MM.1S (cell line): ENCODE results near the gene PSAPL1.

Experiments
- EZH2 ChIP-seq: fragments of 300-600 bp; sonication (generic); optimal IDR thresholded peaks from 2 replicates; pipeline ENCODE3; 2017; ENCODE audit warnings: low read depth, mild to moderate bottlenecking, antibody characterized with exemption, low read length, mixed read lengths
- TF ChIP-seq, protein P1 (sequence below): fragments of 300-600 bp; sonication (generic); IDR thresholded peaks from 2 replicates; pipeline ENCODE4 v1.5.1; 2016; ENCODE audit warnings: antibody characterized with exemption, low read length, mixed read lengths

DNA sequence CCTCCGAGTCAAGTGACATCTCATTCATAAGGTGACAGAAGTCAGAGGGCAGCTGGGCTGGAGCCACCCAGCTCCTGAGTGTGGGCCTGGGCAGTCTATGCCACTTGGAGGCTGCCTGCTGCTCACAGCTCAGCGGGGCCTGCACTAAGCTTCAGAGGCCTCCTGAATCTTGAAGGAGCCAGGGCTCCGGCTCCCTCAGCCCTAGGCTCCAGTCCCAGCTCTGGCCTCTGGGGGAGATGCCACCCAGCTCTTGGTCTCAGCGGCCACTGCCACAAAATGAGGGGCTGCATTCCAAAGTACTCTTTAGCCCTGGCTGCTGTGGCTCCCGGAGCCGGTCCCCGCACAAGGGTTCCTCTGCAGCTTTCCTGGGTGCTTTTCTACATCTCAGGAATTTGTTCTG, 32.7 kb upstream of the PSAPL1 start:
- TF ChIP-seq EZH2, result no peak
- TF ChIP-seq, protein P1, sequence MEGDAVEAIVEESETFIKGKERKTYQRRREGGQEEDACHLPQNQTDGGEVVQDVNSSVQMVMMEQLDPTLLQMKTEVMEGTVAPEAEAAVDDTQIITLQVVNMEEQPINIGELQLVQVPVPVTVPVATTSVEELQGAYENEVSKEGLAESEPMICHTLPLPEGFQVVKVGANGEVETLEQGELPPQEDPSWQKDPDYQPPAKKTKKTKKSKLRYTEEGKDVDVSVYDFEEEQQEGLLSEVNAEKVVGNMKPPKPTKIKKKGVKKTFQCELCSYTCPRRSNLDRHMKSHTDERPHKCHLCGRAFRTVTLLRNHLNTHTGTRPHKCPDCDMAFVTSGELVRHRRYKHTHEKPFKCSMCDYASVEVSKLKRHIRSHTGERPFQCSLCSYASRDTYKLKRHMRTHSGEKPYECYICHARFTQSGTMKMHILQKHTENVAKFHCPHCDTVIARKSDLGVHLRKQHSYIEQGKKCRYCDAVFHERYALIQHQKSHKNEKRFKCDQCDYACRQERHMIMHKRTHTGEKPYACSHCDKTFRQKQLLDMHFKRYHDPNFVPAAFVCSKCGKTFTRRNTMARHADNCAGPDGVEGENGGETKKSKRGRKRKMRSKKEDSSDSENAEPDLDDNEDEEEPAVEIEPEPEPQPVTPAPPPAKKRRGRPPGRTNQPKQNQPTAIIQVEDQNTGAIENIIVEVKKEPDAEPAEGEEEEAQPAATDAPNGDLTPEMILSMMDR, result no peak
